Fibroblast of pulmonary artery (primary cell): ENCODE measurements around the gene OSCP1.
"Not testable (repeated sequence)": the region's sequence is repeated elsewhere in the genome, so short reads cannot be mapped to it uniquely, and the experiment has no call there.

Source experiments
- DNase-seq: peaks from one replicate; pipeline ENCODE4 v3.0.0-alpha.2; 2010; ENCODE audit warnings: low read depth
- H3K4me3 ChIP-seq: replicated peaks from 2 replicates; pipeline ENCODE4 v1.5.1; 2011; ENCODE audit warnings: low read depth, mild to moderate bottlenecking, control low read depth, low read length, moderate library complexity
- TF ChIP-seq, protein P1 (sequence below): IDR thresholded peaks from 2 replicates; pipeline ENCODE4 v1.5.1; 2011; ENCODE audit warnings: mild to moderate bottlenecking, control low read depth, low read length, inconsistent platforms; ENCODE audit errors: missing control alignments

The OSCP1 gene

DNA sequence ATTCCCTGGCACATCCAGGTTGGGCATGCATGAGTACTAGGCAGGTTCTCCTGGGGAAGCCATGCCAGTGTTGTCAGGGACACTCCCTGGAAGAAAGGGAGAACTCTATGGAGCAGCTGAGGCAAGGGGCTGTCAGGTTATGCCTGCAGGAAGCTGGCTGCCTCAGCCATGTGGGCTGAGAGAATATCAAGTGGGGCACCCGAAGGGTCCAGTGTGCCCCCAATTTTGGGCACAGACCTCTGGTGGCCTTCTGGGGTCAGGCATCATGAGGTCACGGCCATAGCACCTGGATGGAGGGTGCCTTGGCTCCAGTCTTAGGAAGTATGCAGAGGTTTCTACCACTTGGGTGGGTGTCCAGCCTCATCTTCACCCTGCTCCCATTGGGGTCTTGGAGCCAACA is 29.9 kb upstream of the OSCP1 start:
- no peak overlapping the region for H3K4me3 ChIP-seq
- DNase-seq: no peak
- TF ChIP-seq, protein P1, sequence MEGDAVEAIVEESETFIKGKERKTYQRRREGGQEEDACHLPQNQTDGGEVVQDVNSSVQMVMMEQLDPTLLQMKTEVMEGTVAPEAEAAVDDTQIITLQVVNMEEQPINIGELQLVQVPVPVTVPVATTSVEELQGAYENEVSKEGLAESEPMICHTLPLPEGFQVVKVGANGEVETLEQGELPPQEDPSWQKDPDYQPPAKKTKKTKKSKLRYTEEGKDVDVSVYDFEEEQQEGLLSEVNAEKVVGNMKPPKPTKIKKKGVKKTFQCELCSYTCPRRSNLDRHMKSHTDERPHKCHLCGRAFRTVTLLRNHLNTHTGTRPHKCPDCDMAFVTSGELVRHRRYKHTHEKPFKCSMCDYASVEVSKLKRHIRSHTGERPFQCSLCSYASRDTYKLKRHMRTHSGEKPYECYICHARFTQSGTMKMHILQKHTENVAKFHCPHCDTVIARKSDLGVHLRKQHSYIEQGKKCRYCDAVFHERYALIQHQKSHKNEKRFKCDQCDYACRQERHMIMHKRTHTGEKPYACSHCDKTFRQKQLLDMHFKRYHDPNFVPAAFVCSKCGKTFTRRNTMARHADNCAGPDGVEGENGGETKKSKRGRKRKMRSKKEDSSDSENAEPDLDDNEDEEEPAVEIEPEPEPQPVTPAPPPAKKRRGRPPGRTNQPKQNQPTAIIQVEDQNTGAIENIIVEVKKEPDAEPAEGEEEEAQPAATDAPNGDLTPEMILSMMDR: no peak

DNA sequence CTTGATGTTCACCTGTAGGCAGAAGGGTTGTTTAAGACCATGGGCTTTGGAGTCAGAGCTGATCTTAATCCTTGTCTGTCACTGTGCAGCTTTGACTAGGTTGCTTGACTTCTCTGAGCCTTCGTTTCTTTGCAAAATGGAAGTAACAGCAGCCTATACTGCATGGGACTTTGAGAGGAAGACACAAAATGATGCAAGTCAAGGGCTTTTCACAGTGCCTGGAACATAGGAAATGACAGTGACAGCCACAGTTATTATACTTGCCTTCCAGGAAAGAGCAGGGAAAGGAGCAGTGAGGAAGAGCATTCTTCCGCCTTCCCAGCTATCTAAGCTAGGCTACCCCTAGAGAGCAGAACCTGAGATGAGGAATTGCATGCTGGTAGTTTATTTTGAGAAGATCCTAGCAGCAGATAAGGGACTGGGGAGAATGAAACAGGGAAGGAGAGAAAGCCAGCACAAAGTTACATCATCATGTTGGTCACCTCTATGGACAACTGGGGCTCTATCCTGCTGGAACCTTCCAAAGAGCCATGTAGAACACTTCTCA is 29.3 kb upstream of the OSCP1 start:
- no peak overlapping the region for H3K4me3 ChIP-seq
- no peak for DNase-seq
- TF ChIP-seq, protein P1: no peak

DNA sequence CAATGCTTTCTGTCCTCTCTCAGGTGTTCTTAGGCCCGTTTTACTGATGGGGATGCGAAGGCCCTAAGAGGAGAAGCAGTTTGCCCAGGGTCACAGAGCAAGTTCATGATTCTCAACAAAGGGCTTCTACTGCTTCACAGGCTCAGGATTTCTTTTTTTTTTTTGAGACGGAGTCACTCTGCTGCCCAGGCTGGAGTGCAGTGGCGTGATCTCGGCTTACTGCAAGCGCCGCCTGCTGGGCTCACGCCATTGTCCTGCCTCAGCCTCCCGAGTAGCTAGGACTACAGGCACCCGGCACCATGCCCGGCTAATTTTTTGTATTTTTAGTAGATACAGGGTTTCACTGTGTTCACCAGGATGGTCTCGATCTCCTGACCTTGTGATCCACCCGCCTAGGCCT is 27.4 kb upstream of the OSCP1 start:
- DNase-seq, H3K4me3 ChIP-seq: not testable (repeated sequence)

DNA sequence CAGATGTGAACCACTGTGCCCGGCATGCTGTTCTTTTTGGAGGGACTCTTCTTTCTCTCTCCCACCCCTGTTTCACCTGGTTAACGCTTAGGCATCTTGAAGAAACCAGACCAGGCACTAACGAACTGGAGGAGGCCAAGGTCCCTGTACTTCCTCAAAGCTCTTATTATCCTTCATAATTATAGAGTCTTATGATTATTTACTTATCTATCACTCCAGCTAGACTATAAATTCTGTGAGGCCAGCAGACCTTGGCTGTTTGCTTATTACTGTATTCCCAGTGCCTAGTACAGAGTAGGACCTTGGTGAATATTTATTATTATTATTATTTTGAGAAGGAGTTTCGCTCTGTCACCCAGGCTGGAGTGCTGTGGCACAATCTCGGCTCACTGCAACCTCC is 26.7 kb upstream of the OSCP1 start:
- TF ChIP-seq, protein P1: no peak
- no peak for DNase-seq
- no peak overlapping the region for H3K4me3 ChIP-seq

DNA sequence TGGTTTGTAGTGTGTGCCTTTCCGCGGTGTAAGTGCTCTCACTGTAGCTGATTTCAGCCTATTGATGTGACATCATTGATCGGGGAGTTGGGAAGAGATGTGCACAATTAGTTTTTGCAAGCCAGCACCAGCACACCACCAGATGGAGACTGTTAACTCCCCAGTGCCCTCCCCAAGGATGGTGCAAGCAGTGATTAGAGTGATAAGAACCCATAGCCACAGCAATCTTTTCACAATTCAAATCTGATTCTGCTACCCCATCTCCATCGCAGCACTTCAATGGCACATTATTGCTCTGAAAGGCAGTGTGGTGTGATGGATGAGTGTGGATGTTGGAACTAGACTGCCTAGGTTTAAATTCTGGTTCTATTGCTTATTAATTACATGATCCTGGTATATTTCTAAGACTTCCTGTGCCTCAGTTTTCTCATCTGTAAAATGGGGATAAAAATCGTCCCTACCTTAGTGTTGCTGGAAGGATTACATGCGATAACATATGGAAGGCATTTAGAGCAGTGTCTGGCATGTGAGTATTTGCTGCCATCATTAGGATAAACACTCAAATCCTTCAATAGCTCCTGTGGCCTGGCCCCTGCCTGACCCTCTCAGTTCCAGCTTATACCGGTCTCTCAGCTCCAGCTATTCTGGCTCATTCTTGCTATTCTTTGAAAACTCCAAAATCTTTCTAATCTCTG is 25.8 kb upstream of the OSCP1 start:
- H3K4me3 ChIP-seq: no peak overlapping the region
- DNase-seq: no peak

DNA sequence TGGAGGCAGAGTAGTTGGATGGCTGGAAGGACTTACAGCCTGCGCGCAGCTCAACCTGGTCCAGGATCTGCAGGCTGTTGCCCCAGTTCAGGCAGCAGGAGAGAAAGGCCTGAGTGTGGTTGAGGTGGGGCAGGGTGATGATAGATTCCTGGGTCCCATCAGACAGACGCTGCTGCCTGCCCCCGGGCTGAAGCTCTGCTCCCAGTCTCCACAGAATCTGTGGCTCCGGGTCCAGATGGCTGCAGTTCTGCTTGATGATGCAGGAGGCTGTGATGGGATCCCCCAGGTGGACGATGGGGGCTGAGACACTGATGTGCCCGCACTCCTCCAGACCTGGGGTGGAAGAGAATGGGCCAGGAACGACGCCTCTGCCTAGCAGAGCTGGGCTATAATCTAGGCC is 25.1 kb upstream of the OSCP1 start:
- no peak overlapping the region for H3K4me3 ChIP-seq

More for the DNA sequence above, 25.8 kb upstream of the OSCP1 start:
- TF ChIP-seq, protein P1: no peak

DNA sequence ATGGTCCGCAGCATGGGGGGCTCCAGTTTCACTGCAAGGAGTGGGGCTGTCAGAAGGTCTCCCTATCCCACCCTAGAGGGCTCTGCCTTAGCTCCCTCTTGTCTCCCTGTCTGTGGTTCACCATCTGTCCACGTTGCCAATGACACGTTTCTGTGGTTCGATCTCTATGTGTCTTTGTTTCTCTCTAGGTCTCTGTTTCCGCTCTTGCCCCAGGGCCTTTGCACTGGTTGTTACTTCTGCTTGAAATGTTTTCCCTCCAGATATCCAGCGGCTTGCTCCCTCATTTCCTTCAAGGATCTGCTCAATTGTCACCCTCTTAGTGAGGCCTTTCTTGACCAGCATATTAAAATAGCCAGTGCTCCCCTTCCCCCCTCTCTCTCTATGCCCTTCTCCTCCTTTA is 22.4 kb upstream of the OSCP1 start:
- TF ChIP-seq, protein P1: no peak
- H3K4me3 ChIP-seq: no peak overlapping the region
- DNase-seq: no peak

More for the DNA sequence above, 25.1 kb upstream of the OSCP1 start:
- DNase-seq: no peak
- TF ChIP-seq, protein P1: no peak
